COR-L47 (cell line): ENCODE measurements around the gene PSMD11.

Source experiments
- DNase-seq: peaks from one replicate; lab custom pipeline; 2025; lab: John Stamatoyannopoulos, UW

Gene PSMD11

DNA sequence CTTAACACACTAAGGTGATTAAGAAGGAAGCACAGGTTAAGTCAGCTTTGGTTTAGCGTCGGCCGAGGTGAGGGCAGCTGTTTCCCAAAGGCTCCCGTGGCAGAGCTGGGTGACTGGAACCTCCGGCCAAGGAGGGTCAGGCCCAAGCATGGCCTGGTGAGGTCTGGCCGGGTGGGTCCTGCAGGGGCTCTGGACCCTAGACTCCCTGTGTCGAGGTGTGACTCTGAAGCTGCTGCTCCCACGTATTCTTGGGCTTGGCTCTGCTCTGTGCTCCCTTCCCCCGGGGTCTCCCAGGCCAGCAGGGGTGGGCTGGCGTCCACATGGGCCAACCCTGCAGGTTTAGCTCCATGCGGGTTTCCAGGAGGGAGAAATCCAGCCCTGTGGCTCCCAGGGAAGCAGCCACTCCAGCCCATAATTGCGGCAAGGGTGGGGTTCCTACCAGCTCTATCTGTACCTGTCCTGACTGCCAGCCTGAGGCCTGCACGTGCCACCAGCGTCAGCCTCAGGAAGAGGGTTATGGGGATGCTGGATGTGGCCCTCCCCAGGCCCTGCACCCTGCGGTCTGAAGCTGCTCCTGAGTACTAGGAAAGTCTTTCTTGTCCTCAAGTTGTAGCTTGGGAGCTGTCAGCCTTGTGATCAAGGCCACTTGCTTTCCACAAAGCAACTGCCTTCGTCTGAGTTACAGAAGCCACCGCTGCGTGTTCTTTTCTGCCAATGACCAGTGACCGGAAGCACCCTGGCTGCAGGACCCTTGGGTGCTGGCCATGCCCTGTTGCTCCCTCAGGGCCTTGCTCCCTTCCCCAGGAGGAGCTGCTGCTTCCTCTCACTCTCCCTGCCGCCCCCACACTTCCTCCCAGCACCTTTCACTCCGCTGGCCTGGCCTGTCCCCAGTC is 47.3 kb downstream of the PSMD11 start:
- no peak for DNase-seq

DNA sequence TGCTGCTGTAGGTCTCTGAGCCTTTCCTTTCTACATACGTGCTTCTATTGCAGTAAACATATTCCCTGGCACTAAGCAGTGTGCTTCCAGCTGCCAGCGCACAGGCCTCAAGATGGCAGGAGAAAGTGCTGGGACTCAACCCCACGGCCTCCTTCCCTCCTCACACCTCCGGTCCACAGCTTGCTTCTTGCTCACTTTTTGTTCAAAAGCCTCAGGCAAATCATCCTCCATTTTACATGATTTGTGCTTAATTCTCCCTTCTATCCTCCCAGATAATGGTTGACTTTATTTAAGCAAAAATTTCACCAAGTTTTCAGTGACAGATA is 47.9 kb downstream of the PSMD11 start:
- DNase-seq = no peak

DNA sequence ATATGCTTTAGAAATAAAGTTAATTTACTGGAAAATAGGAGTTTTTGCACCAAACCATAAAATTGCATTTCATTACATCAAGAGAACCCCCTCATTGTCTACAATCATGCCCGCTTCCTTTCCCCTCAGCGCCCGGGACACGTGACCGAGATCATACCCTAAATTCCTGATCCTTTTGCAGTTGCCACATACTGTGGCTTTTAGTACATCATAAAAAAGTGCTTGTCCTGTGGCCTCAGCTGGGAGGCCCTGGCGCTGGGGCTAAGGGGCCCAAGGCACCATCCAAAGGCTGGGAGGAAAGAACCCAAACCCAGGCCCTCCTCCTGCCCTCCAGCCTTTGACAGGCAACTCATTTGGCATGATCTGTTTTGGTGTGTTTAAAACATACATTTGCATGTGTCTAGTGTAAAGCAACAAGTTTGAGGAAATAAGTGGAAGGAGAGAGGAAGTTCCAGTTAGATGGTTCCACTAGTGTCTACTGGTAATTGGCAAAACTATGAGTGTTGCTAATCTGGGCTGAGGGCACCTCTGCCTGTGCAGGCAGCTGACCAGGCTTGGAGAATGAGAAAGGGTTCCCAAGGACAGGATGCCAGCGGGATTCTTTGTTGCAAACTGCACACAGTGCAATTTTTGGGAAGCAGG is 48.5 kb downstream of the PSMD11 start:
- no peak for DNase-seq

- DNase-seq = no peak
These were observed 49.3 kb downstream of the PSMD11 start for GRCh38 chr17:32493571-32493970.

GRCh38 chr17:32493976-32494513 is 49.7 kb downstream of the PSMD11 start:
- DNase-seq = no peak

- DNase-seq = peak; percentile 95
These were observed 50.5 kb downstream of the PSMD11 start for GRCh38 chr17:32494621-32495358.

- DNase-seq = no peak
These were observed 51.3 kb downstream of the PSMD11 start for GRCh38 chr17:32495359-32496231.

GRCh38 chr17:32496395-32497073 is 52.2 kb downstream of the PSMD11 start:
- DNase-seq = no peak

- DNase-seq = no peak
These were observed 53.3 kb downstream of the PSMD11 start for GRCh38 chr17:32497431-32498205.

GRCh38 chr17:32498391-32498790 is 54.1 kb downstream of the PSMD11 start:
- DNase-seq = no peak

GRCh38 chr17:32502013-32502412 is 57.7 kb downstream of the PSMD11 start:
- DNase-seq = no peak

DNA sequence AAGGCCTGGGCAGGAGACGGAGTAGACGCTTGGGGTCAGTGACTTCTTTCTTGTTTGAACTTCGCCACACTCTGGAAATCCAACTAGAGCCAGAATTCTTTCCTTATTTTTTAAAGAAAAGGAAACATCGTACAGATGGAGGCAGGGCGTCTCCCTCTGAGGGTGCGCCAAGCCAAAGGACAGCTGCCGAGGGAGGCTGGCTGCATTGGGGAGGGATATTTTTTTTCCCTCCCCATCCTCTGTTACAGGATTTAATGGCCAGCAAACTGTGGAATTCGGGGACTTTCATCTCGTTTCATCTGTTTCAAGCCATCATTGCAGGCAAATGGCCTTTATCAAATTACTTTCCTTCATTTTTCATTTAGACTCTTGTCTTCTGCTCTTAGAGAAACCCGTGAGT is 58.4 kb downstream of the PSMD11 start:
- DNase-seq = no peak

GRCh38 chr17:32503251-32504165 is 59.2 kb downstream of the PSMD11 start:
- DNase-seq = no peak

DNA sequence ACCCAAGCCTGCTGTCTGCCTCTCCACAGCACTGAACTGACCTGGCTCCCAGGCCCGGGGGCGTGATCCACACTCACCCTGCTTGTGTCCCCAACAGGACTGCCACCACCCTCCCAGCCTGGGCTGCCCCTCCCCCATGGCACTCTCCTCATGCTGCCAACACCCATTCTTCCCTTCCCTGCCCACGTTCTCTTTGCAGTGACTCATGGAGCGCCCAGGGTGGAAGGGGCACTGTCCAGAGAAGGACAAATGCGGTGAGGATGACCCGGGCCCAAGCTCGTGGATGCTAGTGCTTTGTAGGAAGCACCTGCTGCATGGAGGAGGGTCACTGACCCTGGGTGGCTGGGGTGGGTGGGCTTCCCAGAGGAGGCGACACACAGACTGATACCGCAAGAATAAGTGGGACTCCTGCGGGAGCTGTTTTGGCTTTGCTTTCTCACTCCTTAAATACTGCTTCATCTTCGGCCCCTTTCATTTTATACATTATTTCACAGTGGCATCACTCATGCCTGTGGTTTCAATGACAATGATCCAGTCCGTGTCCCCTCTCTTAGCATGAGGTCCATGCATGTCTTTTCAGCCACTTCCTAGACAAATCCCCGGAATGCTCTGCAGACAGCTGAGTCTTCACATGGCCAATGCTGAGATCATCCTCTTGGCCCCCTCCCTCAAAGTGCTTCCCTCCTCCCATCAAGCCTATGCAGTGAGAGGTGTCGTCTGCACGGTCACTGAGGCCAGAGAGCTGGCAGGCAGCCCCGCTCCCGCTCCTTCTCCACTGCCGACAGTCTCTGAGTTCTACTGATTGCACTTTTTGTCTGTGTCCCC is 60.1 kb downstream of the PSMD11 start:
- no peak for DNase-seq

- DNase-seq = no peak
These were observed 64.6 kb downstream of the PSMD11 start for GRCh38 chr17:32508926-32509325.

- DNase-seq = no peak
These were observed 66.2 kb downstream of the PSMD11 start for GRCh38 chr17:32510466-32510865.

- no peak for DNase-seq
These were observed 68.0 kb downstream of the PSMD11 start for GRCh38 chr17:32512328-32512727.

DNA sequence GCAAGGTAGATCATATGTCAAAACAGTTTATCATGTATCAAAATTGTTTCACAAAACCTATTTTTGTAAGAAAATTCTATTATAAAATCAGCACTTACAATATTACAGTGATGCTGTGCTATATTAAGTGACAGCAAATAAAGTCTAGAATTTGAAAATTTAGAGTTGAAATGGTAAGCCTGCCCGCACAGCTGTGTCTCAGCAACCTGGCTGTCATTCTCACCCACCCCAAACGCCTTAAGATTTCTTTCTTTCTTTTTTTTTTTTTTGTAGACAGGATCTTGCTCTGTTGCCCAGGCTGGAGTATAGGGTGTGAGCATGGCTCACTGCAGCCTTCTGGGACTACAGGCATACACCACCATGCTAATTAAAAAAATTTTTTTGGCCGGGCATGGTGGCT is 69.3 kb downstream of the PSMD11 start:
- no peak for DNase-seq
